Gastrocnemius medialis (tissue), 4 donors: ENCODE data around the gene ARHGAP10. TPM values are rescaled to one million over a fixed set of nuclear protein-coding genes. Genes with fewer than 3 reads are reported as not detected.

ENCODE experiments used
- ATAC-seq, 2 donors: fragments of 150-250 bp; one replicate each; pipeline ENCODE4 v1.9.1; 2016
- DNase-seq, 2 donors: peaks; one replicate each; pipeline ENCODE4 v3.0.0-alpha.2; 2019
- H3K27ac ChIP-seq, 4 donors: fragments of 200-600 bp; sonication (generic); 1 replicate in 1 of 4; 2 replicates in 3 of 4; pipeline ENCODE4 v1.5.1; 2016 to 2018; ENCODE audit warnings: mild to moderate bottlenecking in 2 of 4, moderate library complexity in 1 of 4
- H3K27me3 ChIP-seq, 3 donors: fragments of 200-600 bp; sonication (generic) in 2 of 3; 1 replicate in 1 of 3; 2 replicates in 2 of 3; pipeline versions ENCODE4 v1.5.1 to v1.6.0; 2016 to 2019; ENCODE audit warnings: mild to moderate bottlenecking in 1 of 3, moderate library complexity in 1 of 3
- H3K36me3 ChIP-seq, 2 donors: fragments of 200-600 bp; sonication (generic) in 1 of 2; one replicate each; pipeline ENCODE4 v1.5.1; 2017 to 2018
- H3K4me1 ChIP-seq, 2 donors: fragments of 200-600 bp; sonication (generic) in 1 of 2; one replicate each; pipeline ENCODE4 v1.5.1; 2016 to 2017; ENCODE audit warnings: mild to moderate bottlenecking in 2 of 2
- H3K4me3 ChIP-seq, 4 donors: fragments of 200-600 bp; sonication (generic) in 3 of 4; 1 replicate in 1 of 4; 2 replicates in 3 of 4; pipeline ENCODE4 v1.5.1; 2016 to 2019; ENCODE audit warnings: mild to moderate bottlenecking in 2 of 4
- H3K9me3 ChIP-seq, 3 donors: fragments of 200-600 bp; sonication (generic) in 2 of 3; 1 replicate in 1 of 3; 2 replicates in 2 of 3; pipeline ENCODE4 v1.5.1; 2016 to 2019
- CTCF ChIP-seq, 5 experiments: fragments of 450-650 bp in 3 of 5; fragments of 200-600 bp in 2 of 5; sonication (generic) in 2 of 5; IDR thresholded peaks in 4 of 5; conservative IDR thresholded peaks in 1 of 5; 1 replicate in 4 of 5; 2 replicates in 1 of 5; pipeline ENCODE4 v1.5.1; 2016 to 2019; ENCODE audit warnings: antibody characterized with exemption in 5 of 5, mild to moderate bottlenecking in 3 of 5, moderate library complexity in 3 of 5
- POLR2A ChIP-seq, 2 donors: fragments of 450-650 bp; IDR thresholded peaks; one replicate each; pipeline ENCODE4 v1.6.1; 2017; ENCODE audit warnings: antibody characterized with exemption in 2 of 2, mild to moderate bottlenecking in 2 of 2, moderate library complexity in 2 of 2
- in situ Hi-C, 4 donors: fragments of 200-750 bp; cut with MboI; loops; one replicate each; pipeline versions ENCODE4 v1.15.0 to v1.8.0; 2017; ENCODE audit warnings: low sequenced_read_pairs in 4 of 4
- intact Hi-C: fragments of 100-400 bp; cut with DNase I; formaldehyde crosslinking; loops from one replicate; pipeline ENCODE4 v1.15.1; 2023; ENCODE audit warnings: low total_unique reads
- total RNA-seq, 4 donors: library from RNA; depleted of rRNA; stranded (reverse); fragments of >200 nt; gene quantifications; one replicate each; pipeline versions ENCODE4 v1.1.0 to v1.2.3, GENCODE V29; 2016

Gene ARHGAP10
- total RNA-seq, 4 donors from 2014 or later, result 22.1 to 34.6 (median 28.0) TPM

GRCh38 chr4:147913137-147913536 is 181.2 kb downstream of the ARHGAP10 start:
- Histone ChIP-seq H3K9me3 (no peaks in the 10 kb centered on the region), H3K4me3 (no peak overlapping the region), H3K27me3 (no peaks in the 10 kb centered on the region), H3K4me1 (no peaks in the 10 kb centered on the region), H3K36me3 (peaks cover 0 to 35% of the 10 kb centered on the region in 2 donors), H3K27ac (no peak overlapping the region)
- ATAC-seq (no peak), DNase-seq (no peak)
- intact Hi-C loops, result no loop called here
- in situ Hi-C loops, result no loop called here
- TF ChIP-seq CTCF (IDR thresholded peaks at IDR 0.05 in 4 of 5, conservative IDR thresholded peaks at IDR 0.05 in 1 of 5), result no peak

DNA sequence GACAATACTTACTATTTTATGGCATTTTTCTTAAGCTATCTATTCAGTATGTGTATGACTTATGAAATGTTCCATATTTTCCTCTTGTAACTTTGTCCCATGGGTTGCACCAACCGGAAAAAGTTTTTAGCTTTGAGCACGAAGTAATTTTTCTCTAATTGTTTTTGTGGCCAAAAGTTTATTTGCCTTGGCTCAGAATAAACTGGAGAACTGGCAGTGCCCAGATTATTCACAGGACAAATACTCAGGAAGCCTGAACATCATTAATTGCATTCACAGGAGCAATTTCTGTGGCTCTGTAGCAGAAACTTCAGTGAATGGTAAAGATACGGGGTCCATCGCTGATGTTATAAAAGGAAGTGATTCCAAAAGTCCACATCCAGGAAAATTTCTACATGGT is 184.5 kb downstream of the ARHGAP10 start:
- intact Hi-C loops, result no loop called here
- Histone ChIP-seq H3K27ac (no peak overlapping the region), H3K27me3 (no peaks in the 10 kb centered on the region), H3K4me3 (no peak overlapping the region), H3K4me1 (no peaks in the 10 kb centered on the region), H3K36me3 (peaks cover 0 to 42% of the 10 kb centered on the region in 2 donors), H3K9me3 (no peaks in the 10 kb centered on the region)
- ATAC-seq (no peak), DNase-seq (no peak)
- in situ Hi-C loops, result no loop called here
- no peak for TF ChIP-seq POLR2A (IDR thresholded peaks at IDR 0.05)

DNA sequence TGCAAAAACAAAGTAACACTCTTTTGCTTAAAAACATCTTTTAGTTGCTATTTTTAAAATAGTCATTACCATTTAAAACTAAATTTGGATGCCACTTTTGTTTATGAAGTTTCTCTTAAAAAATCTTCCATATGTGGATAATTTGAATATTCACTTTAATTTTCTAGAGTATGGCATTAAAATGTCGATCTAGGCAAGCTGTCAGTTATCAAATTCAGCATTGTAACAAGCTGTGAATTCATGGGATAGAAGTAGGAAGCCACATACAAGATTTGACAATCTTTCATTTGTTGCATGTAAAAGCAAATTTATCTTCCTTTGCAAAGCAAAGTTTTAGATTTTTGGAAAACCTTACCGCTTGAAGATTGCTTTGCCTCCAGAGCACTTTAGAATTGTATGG is 191.5 kb downstream of the ARHGAP10 start:
- Histone ChIP-seq H3K36me3 (peaks cover 0 to 13% of the 10 kb centered on the region in 2 donors), H3K27me3 (no peaks in the 10 kb centered on the region), H3K9me3 (no peaks in the 10 kb centered on the region), H3K4me1 (peaks cover 9% of the 10 kb centered on the region in 2 donors), H3K4me3 (no peak overlapping the region), H3K27ac (no peak overlapping the region)
- TF ChIP-seq POLR2A (IDR thresholded peaks at IDR 0.05), result no peak
- TF ChIP-seq CTCF (IDR thresholded peaks at IDR 0.05 in 4 of 5, conservative IDR thresholded peaks at IDR 0.05 in 1 of 5), result no peak
- in situ Hi-C loops, result no loop called here
- intact Hi-C loops, result no loop called here
- DNase-seq (no peak), ATAC-seq (no peak)

DNA sequence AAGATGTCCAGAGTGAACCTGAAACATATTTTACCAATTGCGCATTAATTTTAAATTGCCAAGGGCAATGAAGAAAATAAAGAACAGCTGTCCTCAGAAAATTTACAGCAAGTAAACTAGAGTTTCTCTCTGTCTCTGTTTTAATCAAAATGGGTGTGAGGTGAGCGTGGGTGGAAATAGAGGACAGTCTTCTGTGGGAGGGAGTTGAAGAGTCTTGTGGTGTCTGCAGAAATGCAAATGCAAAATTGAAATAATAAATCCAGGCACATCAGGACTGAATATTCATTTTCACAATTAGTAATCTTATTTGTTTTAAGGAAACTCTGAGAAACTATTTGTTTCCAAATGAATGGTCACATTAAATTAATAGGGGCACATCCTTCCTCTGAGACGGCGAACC is 192.0 kb downstream of the ARHGAP10 start:
- Histone ChIP-seq H3K27me3 (no peaks in the 10 kb centered on the region), H3K36me3 (peaks cover 0 to 9% of the 10 kb centered on the region in 2 donors), H3K4me1 (peaks cover 9% of the 10 kb centered on the region in 2 donors), H3K4me3 (no peak overlapping the region), H3K27ac (no peak overlapping the region), H3K9me3 (no peaks in the 10 kb centered on the region)
- TF ChIP-seq POLR2A (IDR thresholded peaks at IDR 0.05), result no peak
- TF ChIP-seq CTCF (IDR thresholded peaks at IDR 0.05 in 4 of 5, conservative IDR thresholded peaks at IDR 0.05 in 1 of 5), result no peak
- no peak for ATAC-seq
- DNase-seq, result no peak
- in situ Hi-C loops, result no loop called here
- intact Hi-C loops, result no loop called here

DNA sequence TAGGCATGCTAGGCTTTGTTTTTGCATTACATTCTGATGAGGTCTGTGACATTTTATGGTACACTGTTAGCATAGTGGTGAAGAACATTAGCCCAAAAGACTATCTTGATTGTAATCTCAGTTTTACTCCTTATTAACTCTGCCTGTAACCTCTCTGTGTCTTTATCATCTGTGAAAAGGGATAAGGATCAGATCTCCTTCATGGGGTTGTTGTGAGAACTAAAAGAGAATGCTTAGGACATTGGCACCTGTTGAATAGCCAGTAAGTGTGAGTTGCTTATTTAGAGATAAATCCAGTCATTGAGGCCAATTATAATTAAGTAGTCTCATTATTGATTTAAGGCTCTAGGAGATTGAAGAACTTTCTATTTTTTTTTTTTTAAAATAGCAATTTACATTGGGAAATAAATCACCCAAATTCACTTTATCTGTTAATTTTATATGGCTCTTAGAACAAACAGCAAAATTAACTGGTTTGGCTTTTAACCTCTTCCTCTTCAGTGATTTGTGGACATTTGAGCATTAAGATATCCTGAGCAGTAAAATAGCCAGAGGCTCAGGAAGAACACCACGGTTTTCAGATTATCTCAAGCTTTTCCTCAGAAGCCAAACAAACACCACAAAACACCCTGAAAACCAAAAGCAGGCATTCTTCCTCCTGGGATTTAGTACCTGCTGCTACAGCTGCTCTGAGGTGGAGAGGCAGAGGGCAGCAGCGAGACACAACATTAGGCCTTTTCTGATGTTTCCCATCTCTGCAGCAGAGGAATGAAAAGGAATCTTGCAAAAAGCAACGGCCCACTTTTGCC is 192.9 kb downstream of the ARHGAP10 start:
- Histone ChIP-seq H3K36me3 (no peaks in the 10 kb centered on the region), H3K27me3 (no peaks in the 10 kb centered on the region), H3K9me3 (no peaks in the 10 kb centered on the region), H3K27ac (no peak overlapping the region), H3K4me3 (no peak overlapping the region), H3K4me1 (peaks cover 9% of the 10 kb centered on the region in 2 donors)
- ATAC-seq (no peak), DNase-seq (no peak)
- in situ Hi-C loops, result no loop called here
- intact Hi-C loops, result no loop called here
- peak in 2 of 5 experiments; percentile 19 for TF ChIP-seq CTCF (IDR thresholded peaks at IDR 0.05 in 4 of 5, conservative IDR thresholded peaks at IDR 0.05 in 1 of 5)
- TF ChIP-seq POLR2A (IDR thresholded peaks at IDR 0.05), result no peak
